Activated naive CD8-positive, alpha-beta T cell (primary cell): Measurements from ENCODE around the gene FRZB.
A peak's percentile ranks its signal among the peaks of the same experiment; 100 is the strongest.

ENCODE experiments used
- H3K27ac Mint-ChIP-seq: one replicate; pipeline ENCODE4 v1.8.0; 2021; ENCODE audit warnings: mixed read lengths
- H3K27me3 Mint-ChIP-seq: one replicate; pipeline ENCODE4 v1.8.0; 2021; ENCODE audit warnings: mixed read lengths
- H3K36me3 Mint-ChIP-seq: one replicate; pipeline ENCODE4 v1.8.0; 2021; ENCODE audit warnings: mixed read lengths
- H3K4me1 Mint-ChIP-seq: one replicate; pipeline ENCODE4 v1.8.0; 2021; ENCODE audit warnings: low read depth, mixed read lengths
- H3K4me3 Mint-ChIP-seq: one replicate; pipeline ENCODE4 v1.8.0; 2021; ENCODE audit warnings: mild to moderate bottlenecking, mixed read lengths
- H3K9me3 Mint-ChIP-seq: one replicate; pipeline ENCODE4 v1.8.0; 2021; ENCODE audit warnings: low read depth, mixed read lengths

Gene FRZB

GRCh38 chr2:182866461-182867406 is at the start of gene FRZB:
Gene FRZB (minus strand): TSS chr2:182866637. CDS start chr2:182866552, 85 bp downstream.
- no peaks in the 10 kb centered on the region for H3K36me3 Mint-ChIP-seq
- peaks cover 21% of the 10 kb centered on the region for H3K27me3 Mint-ChIP-seq
- no peaks in the 10 kb centered on the region for H3K9me3 Mint-ChIP-seq
- peak within 1 kb of the TSS; percentile 77 for H3K4me3 Mint-ChIP-seq
- H3K4me1 Mint-ChIP-seq: peaks cover 20% of the 10 kb centered on the region
- no peak within 1 kb of the TSS for H3K27ac Mint-ChIP-seq

- Mint-ChIP-seq H3K27me3 (peaks cover 4% of the 10 kb centered on the region), H3K36me3 (no peaks in the 10 kb centered on the region), H3K4me1 (no peaks in the 10 kb centered on the region), H3K9me3 (no peaks in the 10 kb centered on the region), H3K4me3 (no peak overlapping the region), H3K27ac (no peak overlapping the region)
Observed at GRCh38 chr2:182915369-182916326, 49.2 kb upstream of the FRZB start.

GRCh38 chr2:182914852-182915251 is 48.4 kb upstream of the FRZB start:
- no peaks in the 10 kb centered on the region for H3K9me3 Mint-ChIP-seq
- H3K27ac Mint-ChIP-seq: no peak overlapping the region
- no peaks in the 10 kb centered on the region for H3K36me3 Mint-ChIP-seq
- H3K27me3 Mint-ChIP-seq: peaks cover 4% of the 10 kb centered on the region
- no peaks in the 10 kb centered on the region for H3K4me1 Mint-ChIP-seq
- no peak overlapping the region for H3K4me3 Mint-ChIP-seq

GRCh38 chr2:182913064-182913463 is 46.6 kb upstream of the FRZB start:
- H3K4me1 Mint-ChIP-seq: no peaks in the 10 kb centered on the region
- no peaks in the 10 kb centered on the region for H3K9me3 Mint-ChIP-seq
- peaks cover 4% of the 10 kb centered on the region for H3K27me3 Mint-ChIP-seq
- H3K27ac Mint-ChIP-seq: no peak overlapping the region
- H3K36me3 Mint-ChIP-seq: no peaks in the 10 kb centered on the region
- no peak overlapping the region for H3K4me3 Mint-ChIP-seq

GRCh38 chr2:182912518-182912915 is 46.1 kb upstream of the FRZB start:
- H3K4me1 Mint-ChIP-seq: no peaks in the 10 kb centered on the region
- H3K4me3 Mint-ChIP-seq: no peak overlapping the region
- H3K27me3 Mint-ChIP-seq: peaks cover 4% of the 10 kb centered on the region
- no peak overlapping the region for H3K27ac Mint-ChIP-seq
- H3K9me3 Mint-ChIP-seq: no peaks in the 10 kb centered on the region
- no peaks in the 10 kb centered on the region for H3K36me3 Mint-ChIP-seq

- Mint-ChIP-seq H3K36me3 (no peaks in the 10 kb centered on the region), H3K4me3 (no peak overlapping the region), H3K27me3 (peaks cover 4% of the 10 kb centered on the region), H3K9me3 (no peaks in the 10 kb centered on the region), H3K4me1 (no peaks in the 10 kb centered on the region), H3K27ac (no peak overlapping the region)
Observed at GRCh38 chr2:182911813-182912517, 45.5 kb upstream of the FRZB start.

- Mint-ChIP-seq H3K4me1 (no peaks in the 10 kb centered on the region), H3K9me3 (no peaks in the 10 kb centered on the region), H3K4me3 (no peak overlapping the region), H3K27ac (no peak overlapping the region), H3K36me3 (no peaks in the 10 kb centered on the region), H3K27me3 (peaks cover 4% of the 10 kb centered on the region)
Observed at GRCh38 chr2:182910965-182911364, 44.5 kb upstream of the FRZB start.

- Mint-ChIP-seq H3K27ac (no peak overlapping the region), H3K4me1 (no peaks in the 10 kb centered on the region)
Observed at GRCh38 chr2:182907081-182907830, 40.8 kb upstream of the FRZB start.

GRCh38 chr2:182906454-182906853 is 40.0 kb upstream of the FRZB start:
- Mint-ChIP-seq H3K36me3 (no peaks in the 10 kb centered on the region), H3K4me3 (no peak overlapping the region), H3K27ac (no peak overlapping the region), H3K9me3 (no peaks in the 10 kb centered on the region), H3K4me1 (no peaks in the 10 kb centered on the region), H3K27me3 (peaks cover 5% of the 10 kb centered on the region)

More at GRCh38 chr2:182907081-182907830, 40.8 kb upstream of the FRZB start:
- no peaks in the 10 kb centered on the region for H3K9me3 Mint-ChIP-seq
- H3K4me3 Mint-ChIP-seq: no peak overlapping the region
- peaks cover 3% of the 10 kb centered on the region for H3K27me3 Mint-ChIP-seq
- H3K36me3 Mint-ChIP-seq: no peaks in the 10 kb centered on the region

GRCh38 chr2:182904844-182905243 is 38.4 kb upstream of the FRZB start:
- Mint-ChIP-seq H3K27me3 (peaks cover 2% of the 10 kb centered on the region), H3K4me3 (no peak overlapping the region)

GRCh38 chr2:182903566-182903965 is 37.1 kb upstream of the FRZB start:
- H3K4me3 Mint-ChIP-seq: no peak overlapping the region
- H3K36me3 Mint-ChIP-seq: no peaks in the 10 kb centered on the region
- H3K4me1 Mint-ChIP-seq: no peaks in the 10 kb centered on the region
- peaks cover 2% of the 10 kb centered on the region for H3K27me3 Mint-ChIP-seq
- H3K9me3 Mint-ChIP-seq: no peaks in the 10 kb centered on the region
- H3K27ac Mint-ChIP-seq: no peak overlapping the region

More at GRCh38 chr2:182904844-182905243, 38.4 kb upstream of the FRZB start:
- no peaks in the 10 kb centered on the region for H3K4me1 Mint-ChIP-seq
- H3K36me3 Mint-ChIP-seq: no peaks in the 10 kb centered on the region
- no peaks in the 10 kb centered on the region for H3K9me3 Mint-ChIP-seq
- no peak overlapping the region for H3K27ac Mint-ChIP-seq

- no peaks in the 10 kb centered on the region for H3K9me3 Mint-ChIP-seq
- H3K36me3 Mint-ChIP-seq: no peaks in the 10 kb centered on the region
- no peaks in the 10 kb centered on the region for H3K4me1 Mint-ChIP-seq
- H3K27ac Mint-ChIP-seq: no peak overlapping the region
- peaks cover 2% of the 10 kb centered on the region for H3K27me3 Mint-ChIP-seq
- H3K4me3 Mint-ChIP-seq: no peak overlapping the region
Observed at GRCh38 chr2:182901748-182902147, 35.3 kb upstream of the FRZB start.

- Mint-ChIP-seq H3K27me3 (peaks cover 2% of the 10 kb centered on the region), H3K36me3 (no peaks in the 10 kb centered on the region), H3K4me3 (no peak overlapping the region), H3K9me3 (no peaks in the 10 kb centered on the region), H3K27ac (no peak overlapping the region), H3K4me1 (no peaks in the 10 kb centered on the region)
Observed at GRCh38 chr2:182898718-182899117, 32.3 kb upstream of the FRZB start.

GRCh38 chr2:182897137-182897536 is 30.7 kb upstream of the FRZB start:
- Mint-ChIP-seq H3K4me3 (no peak overlapping the region), H3K4me1 (no peaks in the 10 kb centered on the region), H3K36me3 (no peaks in the 10 kb centered on the region), H3K27me3 (peaks cover 2% of the 10 kb centered on the region), H3K9me3 (no peaks in the 10 kb centered on the region), H3K27ac (no peak overlapping the region)
